Neural progenitor cell (in vitro differentiated cells): Measurements from ENCODE around the gene FAM98B. TPM values are rescaled to one million over a fixed set of nuclear protein-coding genes. Genes with fewer than 3 reads are reported as not detected.

ENCODE experiments used
- DNase-seq: peaks from one replicate; pipeline ENCODE4 v3.0.0-alpha.2; 2016; ENCODE audit warnings: low spot score
- H2AFZ ChIP-seq: fragments of 200-600 bp; sonication (generic); replicated peaks from 2 replicates; pipeline ENCODE4 v1.6.1; 2016; ENCODE audit warnings: antibody characterized with exemption
- H3F3A ChIP-seq: fragments of 200-600 bp; sonication (generic); 2 replicates; pipeline ENCODE4 v1.6.1; 2016; ENCODE audit warnings: antibody characterized with exemption, low read depth
- H3K27ac ChIP-seq: fragments of 200-600 bp; sonication (generic); 2 replicates; pipeline ENCODE4 v1.5.1; 2016; ENCODE audit warnings: mild to moderate bottlenecking
- H3K27me3 ChIP-seq: fragments of 200-600 bp; sonication (generic); 2 replicates; pipeline ENCODE4 v1.6.1; 2016; ENCODE audit warnings: mild to moderate bottlenecking, moderate library complexity
- H3K36me3 ChIP-seq: fragments of 200-600 bp; sonication (generic); 2 replicates; pipeline ENCODE4 v1.5.1; 2016
- H3K4me1 ChIP-seq: fragments of 200-600 bp; sonication (generic); 2 replicates; pipeline ENCODE4 v1.6.1; 2016; ENCODE audit warnings: mixed run types
- H3K4me2 ChIP-seq: fragments of 200-600 bp; sonication (generic); 2 replicates; pipeline ENCODE4 v1.6.1; 2016
- H3K4me3 ChIP-seq: fragments of 200-600 bp; sonication (generic); 2 replicates; pipeline ENCODE4 v1.5.1; 2016
- H3K79me2 ChIP-seq: fragments of 200-600 bp; sonication (generic); 2 replicates; pipeline ENCODE4 v1.6.1; 2016; ENCODE audit warnings: low read depth
- H3K9ac ChIP-seq: fragments of 200-600 bp; sonication (generic); 2 replicates; pipeline ENCODE4 v1.6.1; 2016
- H3K9me3 ChIP-seq: fragments of 200-600 bp; sonication (generic); 2 replicates; pipeline ENCODE4 v1.5.1; 2016; ENCODE audit warnings: low read depth
- H4K20me1 ChIP-seq: fragments of 200-600 bp; sonication (generic); 2 replicates; pipeline ENCODE4 v1.6.1; 2016; ENCODE audit warnings: low read depth
- H3K27ac Mint-ChIP-seq: 3 replicates; pipeline ENCODE4 v1.8.0; 2021; ENCODE audit warnings: mixed read lengths
- H3K27me3 Mint-ChIP-seq: 2 replicates; pipeline ENCODE4 v1.8.0; 2022; ENCODE audit warnings: low read depth, mild to moderate bottlenecking, inconsistent platforms, moderate library complexity, mixed read lengths; ENCODE audit not compliant: insufficient read depth
- H3K36me3 Mint-ChIP-seq: 3 replicates; pipeline ENCODE4 v1.8.0; 2021; ENCODE audit warnings: mixed read lengths
- H3K4me1 Mint-ChIP-seq: 3 replicates; pipeline ENCODE4 v1.8.0; 2021; ENCODE audit warnings: mixed read lengths
- H3K4me3 Mint-ChIP-seq: 3 replicates; pipeline ENCODE4 v1.8.0; 2021; ENCODE audit warnings: mild to moderate bottlenecking, moderate library complexity, mixed read lengths
- H3K9me3 Mint-ChIP-seq: 3 replicates; pipeline ENCODE4 v1.8.0; 2020; ENCODE audit warnings: mixed read lengths
- CTCF ChIP-seq: fragments of 200-600 bp; sonication (generic); IDR thresholded peaks from 2 replicates; pipeline ENCODE4 v1.5.1; 2017; ENCODE audit warnings: antibody characterized with exemption, mild to moderate bottlenecking
- EZH2 ChIP-seq: fragments of 200-600 bp; sonication (generic); IDR thresholded peaks from 2 replicates; pipeline ENCODE4 v1.6.1; 2017; ENCODE audit warnings: antibody characterized with exemption, mild to moderate bottlenecking, moderate library complexity
- EZH2phosphoT487 ChIP-seq: fragments of 200-600 bp; sonication (generic); IDR thresholded peaks from 2 replicates; pipeline ENCODE4 v1.6.1; 2017; ENCODE audit warnings: antibody characterized with exemption
- total RNA-seq: library from RNA; depleted of rRNA; stranded (reverse); fragments of >200 nt; gene quantifications from 2 replicates; pipeline ENCODE4 v1.2.3, GENCODE V29; 2015; ENCODE audit warnings: low replicate concordance

Gene FAM98B
- total RNA-seq, 1 donor from 2014 or later = 31.4 TPM

- no peak overlapping the region for H2AFZ ChIP-seq
- Mint-ChIP-seq H3K27ac (no peak overlapping the region), H3K36me3 (peaks cover 2% of the 10 kb centered on the region), H3K27me3 (no peaks in the 10 kb centered on the region), H3K4me1 (peaks cover 22% of the 10 kb centered on the region), H3K4me3 (no peak overlapping the region), H3K9me3 (no peaks in the 10 kb centered on the region)
- DNase-seq = no peak
- peaks cover 27% of the 10 kb centered on the region for H3K4me1 ChIP-seq
- H3K27ac ChIP-seq = no peak overlapping the region
- no peaks in the 10 kb centered on the region for H3K9me3 ChIP-seq
- no peaks in the 10 kb centered on the region for H4K20me1 ChIP-seq
- H3K79me2 ChIP-seq = no peaks in the 10 kb centered on the region
- no peaks in the 10 kb centered on the region for H3K36me3 ChIP-seq
- H3K4me3 ChIP-seq = no peak overlapping the region
- TF ChIP-seq CTCF (no peak), EZH2phosphoT487 (no peak), EZH2 (no peak)
- H3K4me2 ChIP-seq = no peak overlapping the region
- H3K27me3 ChIP-seq = no peaks in the 10 kb centered on the region
- no peaks in the 10 kb centered on the region for H3F3A ChIP-seq
- no peak overlapping the region for H3K9ac ChIP-seq
These were observed 64.2 kb downstream of the FAM98B start for GRCh38 chr15:38518084-38518483.

GRCh38 chr15:38520035-38520434 is 66.1 kb downstream of the FAM98B start:
- H3K27me3 ChIP-seq = no peaks in the 10 kb centered on the region
- H3K4me1 ChIP-seq = peaks cover 21% of the 10 kb centered on the region
- no peaks in the 10 kb centered on the region for H3K79me2 ChIP-seq
- no peak overlapping the region for H3K4me2 ChIP-seq
- H3K4me3 ChIP-seq = no peak overlapping the region
- no peaks in the 10 kb centered on the region for H3K9me3 ChIP-seq
- peaks cover 17% of the 10 kb centered on the region for H3K4me1 Mint-ChIP-seq
- DNase-seq = no peak
- TF ChIP-seq EZH2phosphoT487 (no peak), EZH2 (no peak), CTCF (no peak)
- H3K27me3 Mint-ChIP-seq = no peaks in the 10 kb centered on the region
- no peak overlapping the region for H3K27ac ChIP-seq
- no peak overlapping the region for H3K4me3 Mint-ChIP-seq
- H3F3A ChIP-seq = no peaks in the 10 kb centered on the region
- no peaks in the 10 kb centered on the region for H3K9me3 Mint-ChIP-seq
- no peaks in the 10 kb centered on the region for H4K20me1 ChIP-seq
- H3K36me3 Mint-ChIP-seq = peaks cover 2% of the 10 kb centered on the region
- H3K36me3 ChIP-seq = no peaks in the 10 kb centered on the region
- no peak overlapping the region for H3K27ac Mint-ChIP-seq
- no peak overlapping the region for H2AFZ ChIP-seq
- no peak overlapping the region for H3K9ac ChIP-seq

GRCh38 chr15:38521316-38521715 is 67.4 kb downstream of the FAM98B start:
- Mint-ChIP-seq H3K27ac (no peak overlapping the region), H3K9me3 (no peaks in the 10 kb centered on the region), H3K27me3 (no peaks in the 10 kb centered on the region), H3K4me1 (peaks cover 10% of the 10 kb centered on the region), H3K4me3 (no peak overlapping the region), H3K36me3 (peaks cover 2% of the 10 kb centered on the region)
- Histone ChIP-seq H3K4me1 (peaks cover 16% of the 10 kb centered on the region), H2AFZ (no peak overlapping the region), H3F3A (no peaks in the 10 kb centered on the region), H4K20me1 (no peaks in the 10 kb centered on the region), H3K4me2 (no peak overlapping the region), H3K79me2 (no peaks in the 10 kb centered on the region), H3K4me3 (no peak overlapping the region), H3K36me3 (no peaks in the 10 kb centered on the region), H3K9me3 (no peaks in the 10 kb centered on the region), H3K27me3 (no peaks in the 10 kb centered on the region), H3K9ac (no peak overlapping the region), H3K27ac (no peak overlapping the region)
- DNase-seq = no peak
- no peak for TF ChIP-seq EZH2
- no peak for TF ChIP-seq EZH2phosphoT487
- TF ChIP-seq CTCF = no peak
